ENCODE results near the gene FBXW12. TPM values are rescaled to one million over a fixed set of nuclear protein-coding genes. Genes with fewer than 3 reads are reported as not detected.

Gene FBXW12
- total RNA-seq, 4 donors from 2014 or later: not detected

- TF ChIP-seq CTCF (IDR thresholded peaks at IDR 0.05): no peak
- TF ChIP-seq POLR2A (IDR thresholded peaks at IDR 0.05): no peak
- no peak for TF ChIP-seq EP300 (IDR thresholded peaks at IDR 0.05; ENCODE audit: low read depth)
- no peak for TF ChIP-seq POLR2AphosphoS5 (IDR thresholded peaks at IDR 0.05)
- intact Hi-C loops (cut with DNase I; ENCODE audit: low total_unique reads) (no loop called here), in situ Hi-C loops (cut with MboI; ENCODE audit: low pct_ligation_motif_present in 1 of 4, low pct_unique_long_range_greater_than_20kb in 1 of 4, low sequenced_read_pairs in 3 of 4) (no loop called here)
- no peak overlapping the region for H3K4me3 ChIP-seq
- H3K27ac ChIP-seq: peak overlapping the region in 1 of 4 donors; percentile 1
- no peak for DNase-seq
- peaks cover 0 to 27% (median 3%) of the 10 kb centered on the region in 4 donors for H3K36me3 ChIP-seq
- WGBS, 2 donors (ENCODE audit: low coverage in 1 of 2): 87% methylated on average over 21 of the region's 25 CpGs; no CpG with 5 or more reads in 1 of the 2 donors
- peaks cover 0 to 4% (median 0%) of the 10 kb centered on the region in 4 donors for H3K4me1 ChIP-seq
- no peaks in the 10 kb centered on the region for H3K27me3 ChIP-seq
- H3K9me3 ChIP-seq: no peaks in the 10 kb centered on the region
Measured at GRCh38 chr3:48414376-48415250, 42.6 kb downstream of the FBXW12 start.

- H3K27me3 ChIP-seq: no peaks in the 10 kb centered on the region
- TF ChIP-seq EP300 (IDR thresholded peaks at IDR 0.05; ENCODE audit: low read depth) (no peak), POLR2A (IDR thresholded peaks at IDR 0.05) (no peak)
- H3K36me3 ChIP-seq: peaks cover 0 to 26% (median 2%) of the 10 kb centered on the region in 4 donors
- in situ Hi-C loops (cut with MboI; ENCODE audit: low pct_ligation_motif_present in 1 of 4, low pct_unique_long_range_greater_than_20kb in 1 of 4, low sequenced_read_pairs in 3 of 4): no loop called here
- H3K27ac ChIP-seq: no peak overlapping the region
- no peak overlapping the region for H3K4me3 ChIP-seq
- H3K9me3 ChIP-seq: no peaks in the 10 kb centered on the region
- intact Hi-C loops (cut with DNase I; ENCODE audit: low total_unique reads): no loop called here
- H3K4me1 ChIP-seq: peaks cover 0 to 4% (median 0%) of the 10 kb centered on the region in 4 donors
- DNase-seq: no peak
- WGBS, 2 donors (ENCODE audit: low coverage in 1 of 2): 93% methylated on average over 24 of the region's 24 CpGs; no CpG with 5 or more reads in 1 of the 2 donors
Measured at GRCh38 chr3:48415251-48415953, 43.4 kb downstream of the FBXW12 start.

- no peak for TF ChIP-seq CTCF (IDR thresholded peaks at IDR 0.05)
- TF ChIP-seq EP300 (IDR thresholded peaks at IDR 0.05; ENCODE audit: low read depth): no peak
- no peak for TF ChIP-seq POLR2AphosphoS5 (IDR thresholded peaks at IDR 0.05)
- no peak for TF ChIP-seq POLR2A (IDR thresholded peaks at IDR 0.05)
- in situ Hi-C loops (cut with MboI; ENCODE audit: low pct_ligation_motif_present in 1 of 4, low pct_unique_long_range_greater_than_20kb in 1 of 4, low sequenced_read_pairs in 3 of 4) (no loop called here), intact Hi-C loops (cut with DNase I; ENCODE audit: low total_unique reads) (no loop called here)
- peaks cover 0 to 4% (median 0%) of the 10 kb centered on the region in 4 donors for H3K4me1 ChIP-seq
- peaks cover 0 to 21% (median 0%) of the 10 kb centered on the region in 4 donors for H3K36me3 ChIP-seq
- no peak overlapping the region for H3K4me3 ChIP-seq
- H3K9me3 ChIP-seq: no peaks in the 10 kb centered on the region
- no peak for DNase-seq
- WGBS, 2 donors (ENCODE audit: low coverage in 1 of 2): 87% methylated on average over 14 of the region's 14 CpGs; no CpG with 5 or more reads in 1 of the 2 donors
- H3K27me3 ChIP-seq: no peaks in the 10 kb centered on the region
- H3K27ac ChIP-seq: no peak overlapping the region
Measured at GRCh38 chr3:48416091-48416505, 44.1 kb downstream of the FBXW12 start.

GRCh38 chr3:48416546-48416945 is 44.5 kb downstream of the FBXW12 start:
- peaks cover 0 to 21% (median 0%) of the 10 kb centered on the region in 4 donors for H3K36me3 ChIP-seq
- DNase-seq: no peak
- 88% methylated on average over 4 of the region's 4 CpGs; no CpG with 5 or more reads in 1 of the 2 donors for WGBS, 2 donors (ENCODE audit: low coverage in 1 of 2)
- H3K27ac ChIP-seq: no peak overlapping the region
- no peak for TF ChIP-seq CTCF (IDR thresholded peaks at IDR 0.05)
- no peak for TF ChIP-seq EP300 (IDR thresholded peaks at IDR 0.05; ENCODE audit: low read depth)
- no peak for TF ChIP-seq POLR2AphosphoS5 (IDR thresholded peaks at IDR 0.05)
- no peak for TF ChIP-seq POLR2A (IDR thresholded peaks at IDR 0.05)
- in situ Hi-C loops (cut with MboI; ENCODE audit: low pct_ligation_motif_present in 1 of 4, low pct_unique_long_range_greater_than_20kb in 1 of 4, low sequenced_read_pairs in 3 of 4) (no loop called here), intact Hi-C loops (cut with DNase I; ENCODE audit: low total_unique reads) (no loop called here)
- H3K4me3 ChIP-seq: no peak overlapping the region
- H3K4me1 ChIP-seq: peaks cover 0 to 4% (median 0%) of the 10 kb centered on the region in 4 donors
- H3K9me3 ChIP-seq: no peaks in the 10 kb centered on the region
- no peaks in the 10 kb centered on the region for H3K27me3 ChIP-seq

Measured in transverse colon (tissue), 4 donors.